Stimulated activated CD4-positive, alpha-beta T cell treated with anti-CD3 and anti-CD28 coated beads, Interleukin-2, amount 100 ng/mL, for 24 hours (primary cell): Measurements from ENCODE around the gene RBCK1.

Experiments
- DNase-seq, 2 donors: peaks; one replicate each; pipeline ENCODE4 v3.0.0-alpha.2; 2020

RBCK1 gene

DNA sequence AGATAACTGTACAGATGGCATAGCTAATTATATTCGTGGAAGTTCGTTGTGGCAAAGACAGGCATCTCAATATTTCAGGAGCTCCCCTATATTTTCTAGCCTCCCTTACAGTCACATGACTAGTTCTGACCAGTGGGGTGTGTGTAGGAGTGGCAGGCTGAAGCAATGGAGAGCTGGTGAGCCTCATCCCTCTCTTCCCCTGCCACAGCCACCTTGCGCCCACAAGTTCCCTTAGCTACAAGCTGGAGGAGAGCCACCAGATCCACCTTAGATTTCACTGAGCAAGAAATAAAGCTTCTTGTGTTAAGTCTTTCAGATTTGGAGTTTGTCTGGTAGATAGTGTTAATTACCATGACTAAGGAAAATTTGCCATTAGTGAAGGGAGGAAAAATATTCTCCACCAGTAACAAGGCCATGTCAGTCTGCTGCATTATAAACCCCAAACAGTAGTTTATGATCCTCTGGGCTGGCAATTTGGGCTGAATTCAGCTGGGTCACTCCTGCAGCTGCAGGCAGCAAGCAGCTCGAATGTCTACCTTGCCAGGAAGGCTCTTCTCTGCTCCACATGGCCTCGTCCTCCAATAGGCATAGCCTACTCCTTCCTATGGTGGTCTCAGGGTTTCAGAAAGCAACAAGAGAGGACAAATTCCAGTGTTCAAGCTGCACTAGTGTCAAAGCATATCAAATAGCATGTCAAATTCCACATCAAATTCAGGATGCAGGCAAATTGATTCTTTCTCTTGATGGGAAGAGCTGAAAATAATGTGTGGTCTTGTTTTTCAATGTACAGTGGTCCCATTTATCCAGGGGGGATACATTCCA is 7.4 kb upstream of the RBCK1 start:
- DNase-seq = no peak

GRCh38 chr20:401682-402495 is 6.2 kb upstream of the RBCK1 start:
- DNase-seq = no peak

DNA sequence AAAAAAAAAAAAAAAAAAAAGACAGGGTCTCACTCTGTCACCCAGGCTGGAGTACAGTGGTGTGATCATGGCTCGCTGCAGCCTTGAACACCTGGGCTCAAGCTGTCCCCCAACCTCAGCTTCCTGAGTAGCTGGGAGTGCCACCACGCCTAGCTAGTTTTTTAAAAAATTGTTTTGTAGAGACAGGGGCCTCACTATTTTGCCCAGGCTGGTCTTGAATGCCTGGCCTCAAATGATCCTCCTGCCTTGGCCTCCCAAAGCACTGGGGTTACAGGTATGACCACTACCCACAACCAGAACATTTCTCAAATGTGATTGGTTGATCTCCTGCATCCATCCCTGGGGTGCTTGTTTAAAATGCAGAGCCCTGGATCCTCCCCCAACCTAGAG is 5.6 kb upstream of the RBCK1 start:
- no peak for DNase-seq

DNA sequence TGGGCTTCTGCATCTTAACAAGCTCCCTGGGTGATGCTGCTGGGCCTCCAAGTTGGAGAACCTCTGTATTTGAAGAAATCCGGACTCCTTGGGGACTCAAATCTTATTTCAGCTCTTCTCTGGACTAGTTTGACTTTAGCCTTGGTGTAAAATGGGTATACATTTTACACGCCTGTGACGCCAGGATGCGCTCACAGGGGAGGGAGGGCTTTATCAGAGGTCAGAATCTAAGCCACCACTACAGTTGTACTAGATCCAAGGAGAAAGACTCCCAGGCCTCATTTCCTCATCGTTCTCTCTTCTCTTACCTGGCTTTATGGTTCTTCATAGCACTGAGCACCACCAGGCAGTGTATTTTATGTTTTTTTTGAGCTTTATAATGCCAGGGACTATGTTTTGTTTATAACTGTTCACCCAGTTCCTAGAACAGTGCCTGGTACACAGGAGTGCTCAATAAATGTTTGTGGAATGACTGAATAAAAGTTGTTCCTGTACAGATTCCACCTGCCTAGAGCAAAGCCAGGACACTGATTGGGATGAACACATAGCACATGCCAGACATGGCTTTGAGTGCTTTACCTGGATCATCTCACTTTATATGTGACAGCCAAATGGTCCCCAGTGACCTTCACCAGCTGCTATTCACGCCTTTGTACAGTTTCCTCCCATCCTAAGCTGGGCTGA is 5.1 kb upstream of the RBCK1 start:
- no peak for DNase-seq

GRCh38 chr20:403582-403957 is 4.5 kb upstream of the RBCK1 start:
- DNase-seq = no peak

DNA sequence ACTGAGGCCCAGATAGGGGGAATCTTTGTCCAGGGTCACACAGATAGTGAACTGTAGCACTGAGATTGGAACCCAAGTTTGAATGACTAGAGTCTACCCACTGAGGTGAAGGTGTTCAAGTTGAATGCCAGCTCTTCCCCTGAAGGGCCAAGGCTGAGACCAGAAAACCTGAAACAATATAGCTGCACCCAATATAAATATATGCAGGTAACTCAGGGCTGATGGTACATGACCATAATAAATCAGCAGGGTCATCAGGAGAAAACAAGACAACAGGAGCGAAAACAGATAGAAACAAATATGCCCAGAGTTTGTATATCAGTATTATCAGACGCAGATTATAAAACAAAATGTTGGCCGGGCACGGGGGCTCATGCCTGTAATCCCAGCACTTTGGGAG is 4.0 kb upstream of the RBCK1 start:
- DNase-seq = no peak

GRCh38 chr20:406200-407132 is 1.6 kb upstream of the RBCK1 start:
- no peak for DNase-seq

DNA sequence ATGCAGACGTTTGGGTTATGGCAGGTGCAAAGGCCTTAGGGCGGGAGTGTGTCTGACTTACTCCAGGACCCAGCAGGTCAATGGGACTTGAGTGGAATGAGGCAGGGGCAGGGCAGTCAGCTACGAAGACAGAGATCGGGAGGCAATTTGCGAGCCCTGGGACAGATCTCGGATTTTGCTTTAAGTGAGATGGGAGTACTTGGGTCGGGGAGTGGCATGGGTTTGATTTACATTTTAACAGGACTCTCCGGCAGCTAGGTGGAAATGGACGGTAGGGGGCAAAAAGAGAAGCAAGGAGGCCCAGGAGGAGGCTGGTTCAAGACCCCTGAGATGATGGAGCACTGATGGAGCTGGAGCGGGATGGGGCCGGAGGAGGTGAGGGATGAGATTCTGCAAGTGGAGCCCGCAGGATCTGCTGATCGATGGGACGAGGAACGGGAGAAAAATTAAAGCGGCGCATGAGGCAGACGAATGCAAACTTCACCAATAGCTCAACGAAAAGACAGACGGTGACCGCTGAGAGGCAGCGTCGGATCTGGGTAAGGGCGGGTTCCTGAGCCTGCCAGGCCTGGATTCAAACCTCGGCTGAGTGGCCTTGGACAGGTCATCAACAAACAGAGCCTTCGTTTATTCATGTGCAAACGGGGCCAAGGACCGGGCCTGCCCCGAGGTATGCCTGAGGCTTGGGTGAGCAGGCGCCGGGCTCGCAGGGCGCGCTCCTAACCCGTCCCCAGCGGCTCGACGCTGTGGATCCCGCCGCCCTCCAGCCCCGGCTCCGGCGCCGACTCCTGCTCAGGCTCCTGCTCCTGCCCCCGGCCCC is 756 bp upstream of the RBCK1 start:
- DNase-seq = peak; percentile 70 to 75

DNA sequence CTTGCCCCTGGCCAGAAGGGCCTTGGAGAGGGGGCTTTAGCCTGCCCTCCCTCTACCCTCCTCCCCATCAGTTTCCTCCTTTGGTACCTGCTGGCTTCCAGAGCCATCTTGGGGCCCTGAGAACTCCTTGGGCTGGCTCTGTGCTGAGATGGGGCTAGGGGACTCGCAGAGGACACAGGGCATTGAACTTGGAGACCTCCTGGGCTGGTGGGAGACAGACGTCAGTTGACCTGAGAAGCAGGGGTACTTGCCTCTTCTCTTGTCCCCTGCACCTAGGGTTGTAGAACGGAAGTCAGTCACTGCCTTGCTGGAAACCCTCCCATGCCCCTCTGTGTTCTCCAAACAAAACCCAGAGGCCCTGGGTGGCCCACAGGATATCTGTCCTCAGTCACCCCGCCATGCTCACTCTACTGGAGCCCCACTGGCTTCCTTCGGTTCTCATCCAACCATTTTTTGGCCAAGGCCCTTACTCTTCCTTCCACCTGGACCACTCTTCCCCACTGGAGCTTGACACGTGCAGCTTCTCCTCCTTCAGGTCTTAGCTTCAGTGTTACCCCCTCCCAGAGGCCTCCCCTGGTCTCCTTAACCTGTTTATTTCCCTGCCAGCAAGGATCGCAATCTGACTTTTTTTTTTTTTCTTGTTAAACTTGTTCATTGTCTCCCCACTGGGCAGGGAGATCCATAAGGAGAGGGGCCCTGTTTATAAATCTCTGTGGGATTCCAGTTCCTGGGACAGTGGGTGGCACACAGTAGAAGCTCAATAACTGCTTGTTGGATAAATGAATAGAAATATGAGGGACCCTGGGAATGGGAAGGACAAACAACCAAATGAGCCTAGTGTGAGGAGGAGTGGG is 971 bp downstream of the RBCK1 start:
- peak; percentile 29 to 38 for DNase-seq

DNA sequence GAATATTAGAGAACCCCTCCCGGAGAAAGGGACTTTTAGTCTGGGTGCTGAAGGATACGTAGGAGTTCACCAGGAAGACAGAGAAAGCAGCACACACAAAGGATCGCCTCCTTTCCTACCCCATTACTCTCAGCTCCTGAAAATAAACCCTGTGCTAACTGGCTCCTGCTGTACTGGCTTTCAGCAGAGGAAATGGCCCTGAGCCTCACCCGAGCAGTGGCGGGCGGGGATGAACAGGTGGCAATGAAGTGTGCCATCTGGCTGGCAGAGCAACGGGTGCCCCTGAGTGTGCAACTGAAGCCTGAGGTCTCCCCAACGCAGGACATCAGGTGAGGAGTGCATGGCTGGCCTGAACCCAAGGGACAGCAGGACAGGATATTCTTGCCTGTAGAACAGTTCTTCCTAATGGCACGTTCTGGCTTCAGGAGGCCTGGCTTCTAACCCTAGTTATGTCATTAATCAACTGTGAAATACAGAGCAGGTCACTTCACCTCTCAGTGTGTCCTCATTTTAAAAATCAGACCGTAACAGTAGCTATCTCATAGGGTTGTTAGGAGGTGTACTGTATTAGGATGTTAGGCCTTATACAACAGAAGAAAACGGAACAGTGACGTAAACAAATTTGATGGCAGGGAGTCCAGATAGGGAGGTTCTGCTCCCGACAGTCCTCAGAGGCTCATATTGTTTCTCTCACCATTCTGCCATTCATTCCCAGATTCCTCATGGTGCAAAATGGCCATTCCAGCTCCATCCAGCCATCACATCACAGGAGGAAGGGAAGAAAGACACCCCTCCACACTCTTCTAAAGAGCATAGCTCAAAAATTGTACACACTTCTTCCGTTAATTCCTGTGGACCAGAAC is 1.8 kb downstream of the RBCK1 start:
- no peak for DNase-seq

DNA sequence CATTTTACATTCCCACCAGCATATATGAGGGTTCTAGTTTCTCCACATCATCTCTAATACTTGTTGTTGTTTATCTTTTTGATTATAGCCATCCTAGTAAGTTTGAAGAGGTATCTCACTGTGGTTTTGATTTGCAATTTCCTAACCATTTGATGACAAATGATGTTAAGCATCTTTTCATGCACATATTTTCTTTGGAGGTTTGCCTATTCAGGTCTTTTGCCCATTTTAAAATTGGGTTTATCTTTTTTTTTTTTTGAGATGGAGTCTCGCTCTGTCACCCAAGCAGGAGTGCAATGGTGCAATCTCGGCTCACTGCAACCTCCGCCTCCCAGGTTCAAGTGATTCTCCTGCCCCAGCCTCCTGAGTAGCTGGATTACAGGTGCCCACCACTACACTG is 4.0 kb downstream of the RBCK1 start:
- DNase-seq = no peak

GRCh38 chr20:414161-414560 is 6.1 kb downstream of the RBCK1 start:
- DNase-seq = no peak

DNA sequence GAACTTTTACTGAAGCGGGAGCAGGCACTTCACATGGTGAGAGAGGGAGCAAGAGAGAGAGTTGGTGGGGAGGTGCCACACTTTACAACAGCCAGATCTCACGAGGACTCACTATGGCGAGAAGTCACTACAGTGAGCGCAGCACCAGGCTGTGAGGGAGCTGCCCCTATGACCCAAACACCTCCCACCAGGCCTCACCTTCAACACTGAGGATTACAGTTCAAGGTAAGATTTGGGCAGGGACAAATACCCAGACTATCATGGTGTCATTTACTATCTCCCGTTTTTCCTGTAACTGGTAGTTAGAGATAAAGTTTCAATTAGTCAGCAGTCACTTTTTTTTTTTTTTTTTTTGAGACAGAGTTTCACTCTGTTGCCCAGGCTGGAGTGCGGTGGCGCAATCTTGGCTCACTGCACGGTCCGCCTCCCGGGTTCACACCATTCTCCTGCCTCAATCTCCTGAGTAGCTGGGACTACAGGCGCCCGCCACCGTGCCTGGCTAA is 7.8 kb downstream of the RBCK1 start:
- no peak for DNase-seq

DNA sequence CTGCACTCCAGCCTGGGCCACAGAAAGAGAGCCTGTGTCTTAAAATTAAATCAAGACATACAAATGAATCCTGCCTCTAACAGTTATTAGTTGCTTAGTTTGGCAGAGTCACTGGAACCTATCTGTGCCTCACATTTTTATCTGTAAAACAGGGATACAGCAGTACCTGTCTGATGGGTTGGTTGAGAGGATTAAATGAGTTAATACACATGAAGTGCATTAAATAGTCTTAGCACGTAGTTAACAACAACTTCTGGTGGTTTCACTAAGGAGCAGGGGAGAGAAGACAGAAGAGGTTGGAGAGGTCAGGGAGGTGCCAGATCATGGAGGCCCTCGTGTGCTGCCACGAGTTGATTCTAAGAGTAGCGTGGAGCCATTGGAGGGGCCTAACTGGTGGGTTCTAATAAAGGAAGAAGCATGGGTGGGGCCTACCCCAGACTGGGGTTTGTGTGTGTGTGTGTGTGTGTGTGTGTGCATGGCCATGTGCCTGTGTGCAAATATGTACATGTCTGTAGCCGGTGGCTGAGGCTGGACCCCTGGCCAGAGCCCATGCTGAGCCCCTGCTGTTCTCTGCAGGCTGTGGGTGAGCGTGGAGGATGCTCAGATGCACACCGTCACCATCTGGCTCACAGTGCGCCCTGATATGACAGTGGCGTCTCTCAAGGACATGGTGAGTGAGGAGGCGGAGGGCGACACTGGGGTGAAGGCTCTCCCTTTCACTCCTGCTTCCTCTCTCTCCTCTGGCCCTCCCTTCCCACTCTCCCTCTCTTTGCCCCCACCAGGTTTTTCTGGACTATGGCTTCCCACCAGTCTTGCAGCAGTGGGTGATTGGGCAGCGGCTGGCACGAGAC is 9.1 kb downstream of the RBCK1 start:
- no peak for DNase-seq

GRCh38 chr20:417801-418342 is 9.8 kb downstream of the RBCK1 start:
- DNase-seq = no peak

GRCh38 chr20:418858-419365 is 10.8 kb downstream of the RBCK1 start:
- DNase-seq = no peak

GRCh38 chr20:419556-420165 is 11.6 kb downstream of the RBCK1 start:
- no peak for DNase-seq
